Ishikawa (cell line): ENCODE results near the gene TRPV2.

Experiments
- CEBPB ChIP-seq: IDR thresholded peaks from 2 replicates; pipeline ENCODE4 v1.6.1; 2012
- CREB1 ChIP-seq: IDR thresholded peaks from 2 replicates; pipeline ENCODE4 v1.6.1; 2012; ENCODE audit warnings: low read depth
- EGR1 ChIP-seq: IDR thresholded peaks from 2 replicates; pipeline ENCODE4 v1.6.1; 2012
- EP300 ChIP-seq: IDR thresholded peaks from 2 replicates; pipeline ENCODE4 v1.6.1; 2012; ENCODE audit warnings: borderline replicate concordance
- FOXM1 ChIP-seq: IDR thresholded peaks from 2 replicates; pipeline ENCODE4 v1.6.1; 2012; ENCODE audit warnings: low read depth, borderline replicate concordance
- RAD21 ChIP-seq: IDR thresholded peaks from 2 replicates; pipeline ENCODE4 v1.6.1; 2012; ENCODE audit warnings: low read depth
- TAF1 ChIP-seq: IDR thresholded peaks from 2 replicates; pipeline ENCODE4 v1.6.1; 2012; ENCODE audit warnings: low read depth, mild to moderate bottlenecking
- YY1 ChIP-seq: IDR thresholded peaks from 2 replicates; pipeline ENCODE4 v1.6.1; 2012; ENCODE audit warnings: low read depth
- TF ChIP-seq, protein P1 (sequence below): IDR thresholded peaks from 2 replicates; pipeline ENCODE4 v1.6.1; 2012
- TF ChIP-seq, protein P2 (sequence below): IDR thresholded peaks from 2 replicates; pipeline ENCODE4 v1.6.1; 2012
- TF ChIP-seq, protein P3 (sequence below): IDR thresholded peaks from 2 replicates; pipeline ENCODE4 v1.6.1; 2012; ENCODE audit warnings: low read depth, mild to moderate bottlenecking

DNA sequence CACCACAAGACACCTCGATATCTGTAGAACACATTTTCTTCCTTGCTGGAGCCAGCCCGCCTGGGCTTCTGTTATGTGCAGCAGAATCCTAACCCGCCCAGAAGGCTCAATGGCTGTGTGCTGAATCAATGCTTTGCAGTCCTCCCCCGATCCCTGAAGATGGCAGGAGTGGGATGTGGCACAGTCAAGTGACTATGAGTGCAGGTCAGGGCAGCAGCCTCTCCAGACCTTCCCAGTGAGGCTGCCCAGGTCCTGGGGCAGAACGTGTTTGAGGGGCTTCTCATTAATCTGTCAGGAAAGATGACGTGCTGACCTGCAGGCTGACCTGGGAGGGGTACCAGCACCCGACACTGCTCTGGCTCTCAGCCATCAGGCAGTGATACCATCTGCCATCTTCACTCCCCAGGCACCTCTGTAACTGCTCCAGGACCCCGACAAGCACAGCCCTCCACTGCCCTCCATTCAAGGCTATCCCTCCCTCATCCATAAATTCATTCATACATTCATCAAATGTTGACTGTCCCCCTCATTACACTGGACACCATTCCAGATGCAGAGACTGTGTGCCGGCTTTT is 41.5 kb downstream of the TRPV2 start:
- peak; percentile 15; the same call in 1 of the 2 replicates for TF ChIP-seq RAD21
- TF ChIP-seq EP300, result no peak
- TF ChIP-seq, protein P1, sequence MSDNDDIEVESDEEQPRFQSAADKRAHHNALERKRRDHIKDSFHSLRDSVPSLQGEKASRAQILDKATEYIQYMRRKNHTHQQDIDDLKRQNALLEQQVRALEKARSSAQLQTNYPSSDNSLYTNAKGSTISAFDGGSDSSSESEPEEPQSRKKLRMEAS, result no peak
- no peak for TF ChIP-seq CREB1
- no peak for TF ChIP-seq YY1
- TF ChIP-seq, protein P2, sequence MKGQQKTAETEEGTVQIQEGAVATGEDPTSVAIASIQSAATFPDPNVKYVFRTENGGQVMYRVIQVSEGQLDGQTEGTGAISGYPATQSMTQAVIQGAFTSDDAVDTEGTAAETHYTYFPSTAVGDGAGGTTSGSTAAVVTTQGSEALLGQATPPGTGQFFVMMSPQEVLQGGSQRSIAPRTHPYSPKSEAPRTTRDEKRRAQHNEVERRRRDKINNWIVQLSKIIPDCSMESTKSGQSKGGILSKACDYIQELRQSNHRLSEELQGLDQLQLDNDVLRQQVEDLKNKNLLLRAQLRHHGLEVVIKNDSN, result no peak
- TF ChIP-seq, protein P3, sequence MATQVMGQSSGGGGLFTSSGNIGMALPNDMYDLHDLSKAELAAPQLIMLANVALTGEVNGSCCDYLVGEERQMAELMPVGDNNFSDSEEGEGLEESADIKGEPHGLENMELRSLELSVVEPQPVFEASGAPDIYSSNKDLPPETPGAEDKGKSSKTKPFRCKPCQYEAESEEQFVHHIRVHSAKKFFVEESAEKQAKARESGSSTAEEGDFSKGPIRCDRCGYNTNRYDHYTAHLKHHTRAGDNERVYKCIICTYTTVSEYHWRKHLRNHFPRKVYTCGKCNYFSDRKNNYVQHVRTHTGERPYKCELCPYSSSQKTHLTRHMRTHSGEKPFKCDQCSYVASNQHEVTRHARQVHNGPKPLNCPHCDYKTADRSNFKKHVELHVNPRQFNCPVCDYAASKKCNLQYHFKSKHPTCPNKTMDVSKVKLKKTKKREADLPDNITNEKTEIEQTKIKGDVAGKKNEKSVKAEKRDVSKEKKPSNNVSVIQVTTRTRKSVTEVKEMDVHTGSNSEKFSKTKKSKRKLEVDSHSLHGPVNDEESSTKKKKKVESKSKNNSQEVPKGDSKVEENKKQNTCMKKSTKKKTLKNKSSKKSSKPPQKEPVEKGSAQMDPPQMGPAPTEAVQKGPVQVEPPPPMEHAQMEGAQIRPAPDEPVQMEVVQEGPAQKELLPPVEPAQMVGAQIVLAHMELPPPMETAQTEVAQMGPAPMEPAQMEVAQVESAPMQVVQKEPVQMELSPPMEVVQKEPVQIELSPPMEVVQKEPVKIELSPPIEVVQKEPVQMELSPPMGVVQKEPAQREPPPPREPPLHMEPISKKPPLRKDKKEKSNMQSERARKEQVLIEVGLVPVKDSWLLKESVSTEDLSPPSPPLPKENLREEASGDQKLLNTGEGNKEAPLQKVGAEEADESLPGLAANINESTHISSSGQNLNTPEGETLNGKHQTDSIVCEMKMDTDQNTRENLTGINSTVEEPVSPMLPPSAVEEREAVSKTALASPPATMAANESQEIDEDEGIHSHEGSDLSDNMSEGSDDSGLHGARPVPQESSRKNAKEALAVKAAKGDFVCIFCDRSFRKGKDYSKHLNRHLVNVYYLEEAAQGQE, result no peak
- no peak for TF ChIP-seq EGR1
- TF ChIP-seq CEBPB, result no peak
- no peak for TF ChIP-seq FOXM1
- no peak for TF ChIP-seq TAF1
